HepG2 (cell line): ENCODE measurements around the gene TAMALIN. TPM values are rescaled to one million over a fixed set of nuclear protein-coding genes. Genes with fewer than 3 reads are reported as not detected.

Experiments used
- FOSL2 ChIP-seq: sonication (generic); formaldehyde crosslinking; IDR thresholded peaks from 2 replicates; pipeline ENCODE4 v1.4.0; 2020; ENCODE audit warnings: missing genetic modification reagents
- FOXA1 ChIP-seq, 2 experiments: fragments of 450-650 bp in 1 of 2; sonication (generic) in 1 of 2; formaldehyde crosslinking in 1 of 2; IDR thresholded peaks; 2 replicates each; pipeline versions ENCODE4 v1.4.0 to v1.6.1; 2016 to 2020; ENCODE audit warnings: missing genetic modification reagents in 1 of 2
- FOXK1 ChIP-seq: sonication (generic); formaldehyde crosslinking; IDR thresholded peaks from 2 replicates; pipeline ENCODE4 v1.4.0; 2020; ENCODE audit warnings: low read depth, missing genetic modification reagents, borderline replicate concordance
- KLF12 ChIP-seq: sonication (generic); formaldehyde crosslinking; IDR thresholded peaks from 2 replicates; pipeline ENCODE4 v1.4.0; 2020; ENCODE audit warnings: missing genetic modification reagents, borderline replicate concordance
- NCOA2 ChIP-seq: sonication (generic); formaldehyde crosslinking; IDR thresholded peaks from 2 replicates; pipeline ENCODE4 v1.8.0; 2022; ENCODE audit warnings: inconsistent platforms
- NFYB ChIP-seq: sonication (generic); formaldehyde crosslinking; IDR thresholded peaks from 2 replicates; pipeline ENCODE4 v1.4.0; 2020; ENCODE audit warnings: missing genetic modification reagents
- PCBP1 ChIP-seq: fragments of 200-400 bp; formaldehyde crosslinking; IDR thresholded peaks from 2 replicates; pipeline ENCODE4 v1.6.1; 2017; ENCODE audit warnings: mild to moderate bottlenecking, low read depth, low read length, borderline replicate concordance
- PCBP2 ChIP-seq: fragments of 200-400 bp; formaldehyde crosslinking; optimal IDR thresholded peaks from 2 replicates; pipeline ENCODE3; 2018; ENCODE audit warnings: low read length, low read depth; ENCODE audit not compliant: poor library complexity, severe bottlenecking
- RAD21 ChIP-seq: fragments of 450-650 bp; formaldehyde crosslinking; IDR thresholded peaks from 2 replicates; pipeline ENCODE4 v1.5.0; 2020; ENCODE audit warnings: mild to moderate bottlenecking
- SAP130 ChIP-seq: IDR thresholded peaks from 2 replicates; pipeline ENCODE4 v1.6.1; 2016; ENCODE audit warnings: low read depth
- SETDB1 ChIP-seq: sonication (generic); formaldehyde crosslinking; IDR thresholded peaks from 2 replicates; pipeline ENCODE4 v1.5.1; 2020; ENCODE audit warnings: missing genetic modification reagents, mild to moderate bottlenecking, borderline replicate concordance
- YEATS4 ChIP-seq: sonication (generic); formaldehyde crosslinking; IDR thresholded peaks from 2 replicates; pipeline ENCODE4 v1.4.0; 2020; ENCODE audit warnings: missing genetic modification reagents, borderline replicate concordance
- ZBTB37 ChIP-seq: sonication (generic); formaldehyde crosslinking; IDR thresholded peaks from 2 replicates; pipeline ENCODE4 v1.4.0; 2020; ENCODE audit warnings: mild to moderate bottlenecking, missing genetic modification reagents
- ZBTB42 ChIP-seq: sonication (generic); formaldehyde crosslinking; IDR thresholded peaks from 2 replicates; pipeline ENCODE4 v1.5.0; 2020; ENCODE audit warnings: mild to moderate bottlenecking, missing genetic modification reagents
- ZFY ChIP-seq: sonication (generic); formaldehyde crosslinking; IDR thresholded peaks from 2 replicates; pipeline ENCODE4 v1.4.0; 2020; ENCODE audit warnings: missing genetic modification reagents
- ZNF264 ChIP-seq: sonication (generic); formaldehyde crosslinking; IDR thresholded peaks from 2 replicates; pipeline ENCODE4 v1.4.0; 2020; ENCODE audit warnings: missing genetic modification reagents
- ZNF510 ChIP-seq: sonication (generic); formaldehyde crosslinking; IDR thresholded peaks from 2 replicates; pipeline ENCODE4 v1.4.0; 2020; ENCODE audit warnings: low read depth, mild to moderate bottlenecking, missing genetic modification reagents
- ZNF713 ChIP-seq: sonication (generic); formaldehyde crosslinking; IDR thresholded peaks from 2 replicates; pipeline ENCODE4 v1.4.0; 2020; ENCODE audit warnings: mild to moderate bottlenecking, missing genetic modification reagents
- ZNF75D ChIP-seq: sonication (generic); formaldehyde crosslinking; IDR thresholded peaks from 2 replicates; pipeline ENCODE4 v1.8.1; 2023; ENCODE audit warnings: missing genetic modification reagents, mild to moderate bottlenecking, borderline replicate concordance
- ZNF891 ChIP-seq: sonication (generic); formaldehyde crosslinking; IDR thresholded peaks from 2 replicates; pipeline ENCODE4 v1.5.0; 2020; ENCODE audit warnings: mild to moderate bottlenecking, missing genetic modification reagents
- ZSCAN21 ChIP-seq: sonication (generic); formaldehyde crosslinking; IDR thresholded peaks from 2 replicates; pipeline ENCODE4 v1.8.0; 2022; ENCODE audit warnings: mild to moderate bottlenecking, missing genetic modification reagents, moderate library complexity, borderline replicate concordance
- polyA plus RNA-seq, 8 experiments: library from polyadenylated mRNA; depleted of rRNA in 3 of 8; stranded (reverse) in 7 of 8; unstranded in 1 of 8; fragments of >200 nt; fragmentation: Illumina TruSeq in 4 of 8; extraction: Trizol in 4 of 8; gene quantifications; 2 replicates each; pipeline versions ENCODE4 v1.2.1 to v1.2.3, GENCODE V29; 2011 to 2016; ENCODE audit warnings: low read depth in 4 of 8, missing spikeins in 1 of 8, mixed read lengths in 1 of 8; ENCODE audit not compliant: insufficient read depth in 1 of 8
- total RNA-seq, 5 experiments: library from RNA; depleted of rRNA; stranded (reverse); fragments of >200 nt; fragmentation: Illumina TruSeq; extraction: Trizol; gene quantifications; 2 replicates each; pipeline ENCODE4 v1.2.3, GENCODE V29; 2016; ENCODE audit warnings: low read depth in 1 of 5
- TF ChIP-seq, protein P1 (sequence below): sonication (generic); IDR thresholded peaks from 2 replicates; pipeline ENCODE4 v1.6.1; 2016; ENCODE audit warnings: low read depth, borderline replicate concordance
- TF ChIP-seq, protein P2 (sequence below): sonication (generic); formaldehyde crosslinking; IDR thresholded peaks from 2 replicates; pipeline ENCODE4 v1.9.0; 2021; ENCODE audit warnings: missing genetic modification reagents, borderline replicate concordance
- TF ChIP-seq, protein P3 (sequence below): sonication (generic); formaldehyde crosslinking; IDR thresholded peaks from 2 replicates; pipeline ENCODE4 v1.4.0; 2020; ENCODE audit warnings: low read depth, mild to moderate bottlenecking, missing genetic modification reagents

The TAMALIN gene
- total and polyA plus RNA-seq, 2 of the 13 experiments (the other 11 are each of a cell fraction or from before 2014, with no cell fraction given) = 2.9 to 10.9 TPM

GRCh38 chr12:52032804-52033445 lies 26.2 kb downstream of the TAMALIN start (continued):
- 0 out of 2 replicates have a peak, but pooled peaks have one; percentile 15 for TF ChIP-seq ZNF264 (CRISPR knock-in tag)
- TF ChIP-seq, protein P1, sequence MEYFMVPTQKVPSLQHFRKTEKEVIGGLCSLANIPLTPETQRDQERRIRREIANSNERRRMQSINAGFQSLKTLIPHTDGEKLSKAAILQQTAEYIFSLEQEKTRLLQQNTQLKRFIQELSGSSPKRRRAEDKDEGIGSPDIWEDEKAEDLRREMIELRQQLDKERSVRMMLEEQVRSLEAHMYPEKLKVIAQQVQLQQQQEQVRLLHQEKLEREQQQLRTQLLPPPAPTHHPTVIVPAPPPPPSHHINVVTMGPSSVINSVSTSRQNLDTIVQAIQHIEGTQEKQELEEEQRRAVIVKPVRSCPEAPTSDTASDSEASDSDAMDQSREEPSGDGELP = peak; percentile 66; the same call in 1 of the 2 replicates
- TF ChIP-seq ZNF713 (CRISPR knock-in tag) = no peak
- TF ChIP-seq ZNF891 (CRISPR knock-in tag) = no peak
- TF ChIP-seq, protein P2, sequence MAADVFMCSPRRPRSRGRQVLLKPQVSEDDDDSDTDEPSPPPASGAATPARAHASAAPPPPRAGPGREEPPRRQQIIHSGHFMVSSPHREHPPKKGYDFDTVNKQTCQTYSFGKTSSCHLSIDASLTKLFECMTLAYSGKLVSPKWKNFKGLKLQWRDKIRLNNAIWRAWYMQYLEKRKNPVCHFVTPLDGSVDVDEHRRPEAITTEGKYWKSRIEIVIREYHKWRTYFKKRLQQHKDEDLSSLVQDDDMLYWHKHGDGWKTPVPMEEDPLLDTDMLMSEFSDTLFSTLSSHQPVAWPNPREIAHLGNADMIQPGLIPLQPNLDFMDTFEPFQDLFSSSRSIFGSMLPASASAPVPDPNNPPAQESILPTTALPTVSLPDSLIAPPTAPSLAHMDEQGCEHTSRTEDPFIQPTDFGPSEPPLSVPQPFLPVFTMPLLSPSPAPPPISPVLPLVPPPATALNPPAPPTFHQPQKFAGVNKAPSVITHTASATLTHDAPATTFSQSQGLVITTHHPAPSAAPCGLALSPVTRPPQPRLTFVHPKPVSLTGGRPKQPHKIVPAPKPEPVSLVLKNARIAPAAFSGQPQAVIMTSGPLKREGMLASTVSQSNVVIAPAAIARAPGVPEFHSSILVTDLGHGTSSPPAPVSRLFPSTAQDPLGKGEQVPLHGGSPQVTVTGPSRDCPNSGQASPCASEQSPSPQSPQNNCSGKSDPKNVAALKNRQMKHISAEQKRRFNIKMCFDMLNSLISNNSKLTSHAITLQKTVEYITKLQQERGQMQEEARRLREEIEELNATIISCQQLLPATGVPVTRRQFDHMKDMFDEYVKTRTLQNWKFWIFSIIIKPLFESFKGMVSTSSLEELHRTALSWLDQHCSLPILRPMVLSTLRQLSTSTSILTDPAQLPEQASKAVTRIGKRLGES = no peak
- TF ChIP-seq NFYB (CRISPR knock-in tag) = peak; percentile 84
- TF ChIP-seq, protein P3, sequence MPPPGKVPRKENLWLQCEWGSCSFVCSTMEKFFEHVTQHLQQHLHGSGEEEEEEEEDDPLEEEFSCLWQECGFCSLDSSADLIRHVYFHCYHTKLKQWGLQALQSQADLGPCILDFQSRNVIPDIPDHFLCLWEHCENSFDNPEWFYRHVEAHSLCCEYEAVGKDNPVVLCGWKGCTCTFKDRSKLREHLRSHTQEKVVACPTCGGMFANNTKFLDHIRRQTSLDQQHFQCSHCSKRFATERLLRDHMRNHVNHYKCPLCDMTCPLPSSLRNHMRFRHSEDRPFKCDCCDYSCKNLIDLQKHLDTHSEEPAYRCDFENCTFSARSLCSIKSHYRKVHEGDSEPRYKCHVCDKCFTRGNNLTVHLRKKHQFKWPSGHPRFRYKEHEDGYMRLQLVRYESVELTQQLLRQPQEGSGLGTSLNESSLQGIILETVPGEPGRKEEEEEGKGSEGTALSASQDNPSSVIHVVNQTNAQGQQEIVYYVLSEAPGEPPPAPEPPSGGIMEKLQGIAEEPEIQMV (CRISPR knock-in tag) = no peak
- TF ChIP-seq FOSL2 (CRISPR knock-in tag) = no peak
- no peak for TF ChIP-seq RAD21 (CRISPR knock-in tag)
- no peak for TF ChIP-seq ZBTB37 (CRISPR knock-in tag)
- peak; percentile 68 for TF ChIP-seq ZFY (CRISPR knock-in tag)
- no peak for TF ChIP-seq SETDB1 (CRISPR knock-in tag)
- TF ChIP-seq SAP130 = peak; percentile 82
- TF ChIP-seq NCOA2 (CRISPR knock-in tag) = no peak
- no peak for TF ChIP-seq ZSCAN21 (CRISPR knock-in tag)
- peak; percentile 54; the same call in 1 of the 2 replicates for TF ChIP-seq YEATS4 (CRISPR knock-in tag)
- TF ChIP-seq ZBTB42 (CRISPR knock-in tag) = 0 out of 2 replicates have a peak, but pooled peaks have one; percentile 55
- no peak for TF ChIP-seq ZNF75D (CRISPR knock-in tag)
- TF ChIP-seq PCBP2 = no peak
- TF ChIP-seq FOXK1 (CRISPR knock-in tag) = no peak
- TF ChIP-seq PCBP1 = no peak
- no peak for TF ChIP-seq FOXA1 (IDR thresholded peaks at IDR 0.05)
- peak; percentile 38 for TF ChIP-seq FOXA1 (CRISPR knock-in tag; IDR thresholded peaks at IDR 0.05)
- TF ChIP-seq ZNF510 = no peak
- peak; percentile 76; the same call in 1 of the 2 replicates for TF ChIP-seq KLF12 (CRISPR knock-in tag)
